Measurements from ENCODE around the gene AHR. TPM values are rescaled to one million over a fixed set of nuclear protein-coding genes. Genes with fewer than 3 reads are reported as not detected.
A peak's percentile ranks its signal among the peaks of the same experiment; 100 is the strongest.

AHR gene
- total and polyA plus RNA-seq, 4 donors = 22.8 to 413 (median 67.5) TPM

GRCh38 chr7:17307558-17307957 lies 9.1 kb downstream of the AHR start:
- Histone ChIP-seq H3K27me3 (ENCODE audit: control insufficient read depth in 3 of 3, insufficient read depth in 3 of 3, low read length in 2 of 3) (no peaks in the 10 kb centered on the region), H3K9ac (ENCODE audit: insufficient read depth in 1 of 2, low read length in 2 of 2) (no peak overlapping the region), H3K36me3 (ENCODE audit: control insufficient read depth in 4 of 4, insufficient read depth in 4 of 4, low read length in 4 of 4) (peaks cover 0 to 8% (median 2%) of the 10 kb centered on the region in 4 donors), H3K27ac (ENCODE audit: low read depth in 1 of 2, low read length in 1 of 2) (peak overlapping the region; percentile 61 to 84), H3K4me3 (no peak overlapping the region), H3K4me1 (ENCODE audit: control insufficient read depth in 5 of 5, insufficient read depth in 5 of 5, low read length in 5 of 5) (peaks cover 2 to 32% (median 21%) of the 10 kb centered on the region in 5 donors), H3K9me3 (ENCODE audit: control insufficient read depth in 4 of 4, insufficient read depth in 3 of 4, low read length in 3 of 4) (no peaks in the 10 kb centered on the region)
- TF ChIP-seq CTCF (IDR thresholded peaks at IDR 0.05; ENCODE audit: control extremely low read depth, extremely low read depth) = no peak
- WGBS, 2 donors = 30 to 68% methylated on average over 5 of the region's 5 CpGs
- ATAC-seq (ENCODE audit: insufficient read depth, low FRiP score) (no peak), DNase-seq (peak in 1 of 3 donors; percentile 44)

- no peak for TF ChIP-seq CTCF (IDR thresholded peaks at IDR 0.05; ENCODE audit: control extremely low read depth, extremely low read depth)
- no peaks in the 10 kb centered on the region for H3K27me3 ChIP-seq (ENCODE audit: control insufficient read depth in 3 of 3, insufficient read depth in 3 of 3, low read length in 2 of 3)
- peaks cover 2 to 33% (median 21%) of the 10 kb centered on the region in 5 donors for H3K4me1 ChIP-seq (ENCODE audit: control insufficient read depth in 5 of 5, insufficient read depth in 5 of 5, low read length in 5 of 5)
- H3K27ac ChIP-seq (ENCODE audit: low read depth in 1 of 2, low read length in 1 of 2) = peak overlapping the region; percentile 61 to 84
- ATAC-seq (ENCODE audit: insufficient read depth, low FRiP score) (no peak), DNase-seq (no peak)
- H3K9ac ChIP-seq (ENCODE audit: insufficient read depth in 1 of 2, low read length in 2 of 2) = no peak overlapping the region
- peaks cover 0 to 8% (median 2%) of the 10 kb centered on the region in 4 donors for H3K36me3 ChIP-seq (ENCODE audit: control insufficient read depth in 4 of 4, insufficient read depth in 4 of 4, low read length in 4 of 4)
- 39 to 61% methylated on average over 2 of the region's 2 CpGs for WGBS, 2 donors
- no peak overlapping the region for H3K4me3 ChIP-seq
- no peaks in the 10 kb centered on the region for H3K9me3 ChIP-seq (ENCODE audit: control insufficient read depth in 4 of 4, insufficient read depth in 3 of 4, low read length in 3 of 4)
Measured at GRCh38 chr7:17307969-17308648, 9.7 kb downstream of the AHR start.

GRCh38 chr7:17311194-17311593 lies 12.7 kb downstream of the AHR start:
- TF ChIP-seq CTCF (IDR thresholded peaks at IDR 0.05; ENCODE audit: control extremely low read depth, extremely low read depth) = no peak
- H3K27me3 ChIP-seq (ENCODE audit: control insufficient read depth in 3 of 3, insufficient read depth in 3 of 3, low read length in 2 of 3) = no peaks in the 10 kb centered on the region
- no peaks in the 10 kb centered on the region for H3K9me3 ChIP-seq (ENCODE audit: control insufficient read depth in 4 of 4, insufficient read depth in 3 of 4, low read length in 3 of 4)
- no peak overlapping the region for H3K27ac ChIP-seq (ENCODE audit: low read depth in 1 of 2, low read length in 1 of 2)
- DNase-seq (no peak), ATAC-seq (ENCODE audit: insufficient read depth, low FRiP score) (no peak)
- peaks cover 2 to 21% (median 16%) of the 10 kb centered on the region in 5 donors for H3K4me1 ChIP-seq (ENCODE audit: control insufficient read depth in 5 of 5, insufficient read depth in 5 of 5, low read length in 5 of 5)
- H3K36me3 ChIP-seq (ENCODE audit: control insufficient read depth in 4 of 4, insufficient read depth in 4 of 4, low read length in 4 of 4) = peaks cover 0 to 8% (median 3%) of the 10 kb centered on the region in 4 donors
- H3K9ac ChIP-seq (ENCODE audit: insufficient read depth in 1 of 2, low read length in 2 of 2) = no peak overlapping the region
- no peak overlapping the region for H3K4me3 ChIP-seq
- 71 to 76% methylated on average over 4 of the region's 4 CpGs for WGBS, 2 donors

Data from lung (tissue), 12 donors.